Activated CD4-positive, CD25-positive, alpha-beta regulatory T cell treated with anti-CD3 and anti-CD28 coated beads, Interleukin-2, amount 50 U/mL, for 72 hours (primary cell): ENCODE measurements around the gene MINDY2.
A peak's percentile ranks its signal among the peaks of the same experiment; 100 is the strongest.
"Not testable (repeated sequence)": the region's sequence is repeated elsewhere in the genome, so short reads cannot be mapped to it uniquely, and the experiment has no call there.

Experiments
- DNase-seq: peaks from one replicate; pipeline ENCODE4 v3.0.0; 2021

The MINDY2 gene

DNA sequence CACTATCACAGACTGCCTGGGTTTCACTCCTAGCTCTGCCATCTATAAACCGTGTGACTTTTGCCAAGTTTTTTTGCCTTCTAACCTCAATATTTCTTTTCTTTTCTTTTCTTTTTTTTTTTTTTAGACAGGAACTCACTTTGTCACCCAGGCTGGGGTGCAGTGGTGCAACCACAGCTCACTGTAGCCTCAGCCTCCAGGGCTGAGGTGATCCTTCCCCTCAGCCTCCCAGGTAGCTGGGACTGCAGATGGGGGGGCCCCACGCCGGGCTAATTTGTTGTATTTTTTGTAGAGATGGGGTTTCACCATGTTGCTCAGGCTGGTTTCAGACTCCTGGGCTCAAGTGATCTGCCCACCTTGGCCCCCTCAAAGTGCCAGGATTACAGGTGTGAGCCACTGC lies 18.4 kb upstream of the MINDY2 start:
- no peak for DNase-seq

DNA sequence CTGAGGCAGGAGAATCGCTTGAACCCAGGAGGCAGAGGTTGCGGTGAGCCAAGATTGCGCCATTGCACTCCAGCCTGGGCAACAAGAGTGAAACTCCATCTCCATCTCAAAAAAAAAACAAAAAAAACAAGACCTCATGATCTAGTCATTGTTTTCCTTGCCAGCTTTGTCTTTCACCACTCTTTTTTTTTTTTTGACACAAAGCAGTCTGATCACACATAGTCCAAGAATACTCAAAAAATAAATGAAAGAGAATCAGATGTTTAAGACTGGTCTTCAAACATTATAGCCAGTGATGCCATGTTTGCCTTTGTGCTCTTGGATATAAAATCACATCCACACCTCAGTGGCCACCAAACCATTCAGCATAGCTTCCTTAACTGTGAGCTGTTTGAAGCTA lies 15.8 kb upstream of the MINDY2 start:
- no peak for DNase-seq

DNA sequence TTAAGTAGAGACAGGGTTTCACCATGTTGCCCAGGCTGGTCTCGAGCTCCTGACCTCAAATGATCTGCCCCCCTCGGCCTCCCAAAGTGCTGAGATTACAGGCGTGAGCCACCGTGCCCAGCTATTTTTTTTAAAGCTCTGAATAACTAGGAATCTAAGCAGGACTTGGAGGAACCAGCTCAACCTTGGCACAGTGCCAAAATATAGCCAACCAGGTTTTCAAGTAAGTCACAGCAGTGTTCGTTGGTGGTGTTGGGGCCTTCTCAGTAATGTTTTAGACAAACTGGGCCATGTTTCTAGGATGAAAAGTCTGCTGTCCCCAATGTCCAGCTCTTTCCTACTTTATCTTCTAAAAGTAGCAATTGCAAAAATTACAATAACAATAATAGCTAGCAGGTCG lies 15.1 kb upstream of the MINDY2 start:
- DNase-seq, result no peak

DNA sequence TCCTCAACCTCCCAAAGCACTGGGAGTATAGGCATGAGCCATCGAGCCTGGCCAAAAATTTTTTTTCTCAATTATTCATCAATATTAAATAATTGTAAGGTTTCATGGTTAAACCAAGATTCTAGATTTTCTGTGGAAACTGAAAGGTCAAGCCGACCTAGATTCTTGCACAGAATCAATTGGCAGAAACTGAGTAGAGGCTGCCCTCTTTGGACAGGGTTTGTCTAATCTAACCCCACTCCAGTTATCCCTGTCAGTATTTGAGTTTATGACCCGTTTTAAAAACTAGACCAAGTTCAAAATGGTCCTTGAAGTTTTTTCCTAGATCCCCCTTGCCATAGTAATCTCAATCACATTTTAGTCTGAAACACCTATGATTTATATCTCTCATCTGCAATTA lies 13.0 kb upstream of the MINDY2 start:
- DNase-seq, result no peak

DNA sequence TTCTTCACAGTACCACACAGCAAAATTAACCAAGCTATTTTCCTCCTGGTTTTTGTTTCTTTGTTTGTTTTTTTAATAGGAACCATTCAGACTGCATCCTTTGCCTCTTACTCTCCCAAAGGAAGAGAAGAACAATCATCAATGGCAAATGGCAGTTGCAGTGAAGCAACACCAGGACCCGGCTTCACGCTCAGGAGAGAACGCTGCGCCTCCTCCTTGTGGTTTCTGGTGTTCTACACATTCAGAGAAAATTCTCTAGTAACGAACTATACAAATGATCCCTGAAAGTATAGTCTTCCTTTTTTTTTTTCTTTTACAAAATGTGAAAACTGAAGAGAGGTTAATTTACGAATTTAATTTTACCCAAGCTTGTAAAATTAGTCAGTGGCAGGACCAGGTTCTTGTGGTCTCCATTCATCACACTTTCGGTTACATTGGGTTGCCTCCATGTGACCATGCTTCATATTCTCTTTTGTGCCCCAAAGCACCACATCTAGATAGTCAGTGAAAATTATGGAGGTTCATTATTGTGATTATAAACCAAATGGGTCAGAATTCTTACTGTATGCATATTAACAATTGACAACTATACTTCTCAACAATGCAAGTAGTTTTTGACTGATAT lies 10.6 kb upstream of the MINDY2 start:
- no peak for DNase-seq

DNA sequence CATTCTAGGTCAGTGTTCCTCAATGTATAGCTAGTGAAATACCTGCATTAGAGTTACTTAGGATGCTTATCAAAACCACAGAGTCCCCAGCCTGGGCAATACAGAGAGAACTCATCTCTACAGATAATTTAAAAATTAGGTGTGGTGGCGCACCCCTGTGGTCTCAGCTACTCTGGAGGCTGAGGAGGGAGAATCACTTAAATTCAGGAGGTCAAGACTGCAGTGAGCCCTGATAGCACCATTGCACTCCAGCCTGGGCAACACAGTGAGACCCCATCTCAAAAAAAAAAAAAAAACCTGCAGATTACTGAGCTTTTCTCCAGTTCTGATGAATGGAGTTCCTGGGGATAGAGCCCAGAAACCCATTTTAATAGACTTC lies 10.1 kb upstream of the MINDY2 start:
- DNase-seq, result no peak

DNA sequence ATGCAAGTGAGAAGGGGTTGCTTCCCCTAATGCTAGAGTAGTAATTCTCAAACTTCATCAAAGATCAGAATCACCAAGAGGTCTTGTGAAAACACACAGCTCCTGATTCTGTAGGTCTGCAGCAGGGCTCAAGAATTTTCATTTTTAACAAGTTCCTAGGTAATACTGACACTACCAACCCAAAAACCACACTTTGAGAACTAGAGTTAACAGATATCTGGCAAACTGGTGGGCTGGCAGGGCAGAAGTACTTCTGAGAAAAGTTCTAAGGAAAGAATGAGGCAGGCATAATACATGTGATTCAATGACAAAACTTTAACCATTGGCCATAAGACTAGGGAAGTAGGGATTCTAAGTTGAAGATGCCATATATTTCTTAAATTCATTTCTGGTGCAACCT lies 8.8 kb upstream of the MINDY2 start:
- no peak for DNase-seq

DNA sequence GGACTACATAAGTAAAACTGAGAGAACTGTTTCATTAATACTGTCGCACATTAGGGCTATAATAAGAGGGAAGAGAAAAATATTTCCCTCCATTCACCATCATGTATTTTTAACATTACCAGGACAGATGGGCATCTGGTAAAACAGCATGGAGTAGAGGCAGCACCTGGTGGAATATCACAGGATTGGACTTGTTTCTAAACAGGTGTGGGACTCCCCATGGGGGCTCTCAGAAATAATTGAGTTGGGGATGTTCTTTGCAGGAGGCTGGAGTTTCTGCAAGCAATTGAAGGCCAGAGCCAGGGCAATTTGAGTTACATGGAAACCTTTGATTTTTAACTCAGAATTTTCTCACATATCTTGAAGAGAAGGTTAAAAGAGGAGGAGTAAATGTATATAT lies 8.4 kb upstream of the MINDY2 start:
- no peak for DNase-seq

DNA sequence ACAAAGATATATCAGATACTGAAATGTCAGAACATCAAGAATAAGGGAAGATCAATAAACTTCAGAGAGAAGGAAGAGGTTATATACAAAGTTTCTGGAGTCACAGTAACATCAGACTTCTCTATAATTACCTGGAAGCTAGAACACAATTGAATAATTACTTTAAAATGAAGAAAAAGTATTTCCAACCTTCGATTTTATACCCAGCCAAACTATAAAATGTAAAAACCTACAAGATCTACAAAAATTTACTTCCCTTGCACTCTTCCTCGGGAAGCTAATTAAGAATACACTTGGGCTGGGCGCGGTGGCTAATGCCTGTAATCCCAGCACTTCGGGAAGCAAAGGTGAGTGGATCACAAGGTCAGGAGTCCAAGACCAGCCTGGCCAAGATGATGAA lies 6.6 kb upstream of the MINDY2 start:
- no peak for DNase-seq

DNA sequence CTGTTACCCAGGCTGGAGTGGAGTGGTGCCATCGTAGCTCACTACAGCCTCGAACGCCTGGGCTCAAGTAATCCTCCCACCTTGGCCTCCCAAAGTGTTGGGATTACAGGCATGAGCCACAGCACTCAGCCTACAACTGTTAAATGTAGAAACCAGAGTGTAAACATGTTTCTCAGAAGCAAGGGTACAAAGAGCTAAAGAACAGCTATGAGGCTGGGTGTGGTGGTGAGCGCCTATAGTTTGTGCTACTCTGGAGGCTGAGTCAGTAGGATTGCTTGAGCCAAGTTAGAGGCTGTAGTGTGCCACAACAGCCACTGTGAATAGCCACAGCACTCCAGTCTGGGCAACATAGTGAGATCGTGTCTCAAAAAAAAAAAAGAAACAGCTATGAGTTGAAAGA lies 4.8 kb upstream of the MINDY2 start:
- DNase-seq, result no peak

DNA sequence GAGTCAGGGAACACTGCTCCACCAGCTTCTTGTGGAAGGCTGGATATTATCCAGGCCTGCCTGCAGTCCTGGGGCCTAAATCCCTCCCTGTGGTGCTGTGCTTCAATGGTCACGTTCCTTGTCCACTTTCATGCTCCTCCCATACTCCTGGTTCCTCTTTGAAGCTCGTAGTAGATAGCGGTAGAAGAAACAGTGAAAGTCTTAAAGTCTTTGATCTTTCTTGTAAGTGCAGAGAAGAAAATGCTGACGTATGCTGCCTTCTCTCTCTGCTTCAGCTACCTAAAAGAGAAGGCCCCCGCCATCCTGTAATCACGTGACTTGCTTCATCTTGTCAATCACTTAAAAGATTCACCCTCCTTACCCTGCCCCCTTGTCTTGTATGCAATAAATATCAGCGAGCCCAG lies 2.5 kb upstream of the MINDY2 start:
- DNase-seq, result not testable (repeated sequence)

DNA sequence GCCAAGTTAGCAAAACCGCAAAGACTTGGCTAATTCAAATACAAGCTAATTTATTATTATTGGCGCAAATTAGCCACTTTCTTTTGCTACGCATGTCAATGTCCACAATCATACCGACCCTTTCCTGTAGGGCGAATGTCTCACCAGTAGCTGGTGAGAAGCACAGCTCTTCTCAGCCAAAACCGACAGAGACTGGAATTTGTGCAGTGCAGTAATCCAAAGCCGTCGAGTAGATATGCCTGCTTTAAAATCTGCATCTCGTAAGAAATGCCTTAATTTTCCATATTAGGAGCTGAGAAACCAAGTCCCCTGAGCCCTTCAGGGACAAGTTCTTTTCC lies 614 bp upstream of the MINDY2 start:
- no peak for DNase-seq

DNA sequence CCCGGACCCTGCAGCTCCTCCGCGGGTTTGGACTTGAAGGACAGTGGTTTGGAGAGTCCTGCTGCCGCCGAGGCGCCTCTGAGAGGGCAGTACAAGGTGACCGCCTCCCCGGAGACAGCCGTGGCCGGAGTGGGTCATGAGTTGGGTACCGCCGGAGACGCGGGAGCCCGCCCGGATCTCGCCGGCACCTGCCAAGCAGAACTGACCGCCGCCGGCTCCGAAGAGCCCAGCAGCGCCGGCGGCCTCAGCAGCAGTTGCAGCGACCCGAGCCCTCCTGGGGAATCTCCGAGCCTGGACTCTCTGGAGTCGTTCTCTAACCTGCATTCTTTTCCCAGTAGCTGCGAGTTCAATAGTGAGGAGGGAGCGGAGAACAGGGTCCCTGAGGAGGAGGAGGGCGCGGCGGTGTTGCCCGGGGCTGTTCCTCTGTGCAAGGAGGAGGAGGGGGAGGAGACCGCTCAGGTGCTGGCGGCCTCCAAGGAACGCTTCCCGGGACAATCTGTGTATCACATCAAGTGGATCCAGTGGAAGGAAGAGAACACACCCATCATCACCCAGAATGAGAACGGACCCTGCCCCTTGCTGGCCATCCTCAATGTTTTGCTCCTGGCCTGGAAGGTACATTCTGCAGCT lies 634 bp downstream of the MINDY2 start:
- peak; percentile 50 for DNase-seq

DNA sequence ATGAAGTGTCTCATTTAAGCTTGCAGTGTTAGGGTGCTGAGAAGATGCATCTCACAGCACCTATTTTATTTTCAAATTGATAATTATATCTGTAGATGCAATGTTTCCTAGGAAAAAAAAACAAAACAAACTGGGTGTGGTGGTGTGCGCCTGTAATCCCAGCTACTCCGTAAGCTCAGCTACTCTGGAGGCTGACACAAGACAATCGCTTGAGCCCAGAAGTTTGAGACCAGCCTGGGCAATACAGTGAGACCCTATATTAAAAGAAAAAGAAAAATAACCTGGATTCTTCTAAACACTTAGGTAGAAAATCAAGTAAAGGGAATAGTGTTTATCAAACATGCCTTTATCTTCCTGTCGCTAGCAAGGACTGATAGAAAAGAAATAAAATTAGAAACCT lies 1.9 kb downstream of the MINDY2 start:
- DNase-seq, result no peak

DNA sequence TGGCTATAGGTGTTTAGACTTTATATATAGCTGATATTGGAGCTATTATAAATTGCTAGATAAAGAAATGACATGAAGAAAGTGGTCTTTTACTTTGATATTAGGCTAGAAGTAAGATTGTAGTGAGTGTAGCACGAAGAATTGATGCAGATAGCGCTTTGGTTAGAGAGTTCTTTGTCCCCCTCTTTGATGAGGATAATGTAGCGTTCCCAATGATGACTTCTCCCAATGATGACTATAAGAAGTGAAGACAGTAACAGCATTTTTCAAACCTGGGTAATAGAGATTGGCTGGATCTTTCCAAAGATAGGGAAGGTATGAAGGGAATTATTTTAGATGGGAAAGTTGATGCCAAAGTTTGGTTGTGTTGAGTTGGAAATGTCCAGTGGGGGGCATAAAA lies 4.3 kb downstream of the MINDY2 start:
- no peak for DNase-seq

DNA sequence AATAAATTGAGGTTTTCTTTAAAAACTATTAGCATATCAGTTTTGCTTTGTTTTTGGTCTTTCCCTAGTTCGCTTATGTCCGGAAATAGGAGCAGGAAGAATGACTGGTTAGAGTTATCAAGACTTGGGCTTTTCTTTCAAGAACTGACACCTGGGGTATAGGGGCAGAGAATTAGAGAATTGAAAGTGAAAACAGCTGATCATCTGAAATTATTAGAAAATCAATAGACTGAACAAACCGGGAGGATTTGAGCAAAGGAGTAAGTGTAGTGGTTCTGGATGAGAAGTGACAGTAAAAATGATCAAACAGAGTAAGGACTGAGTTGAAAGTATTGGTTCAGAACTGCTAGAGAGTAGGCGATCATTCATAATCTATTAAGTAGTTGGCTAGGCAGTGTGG lies 6.0 kb downstream of the MINDY2 start:
- DNase-seq, result no peak

DNA sequence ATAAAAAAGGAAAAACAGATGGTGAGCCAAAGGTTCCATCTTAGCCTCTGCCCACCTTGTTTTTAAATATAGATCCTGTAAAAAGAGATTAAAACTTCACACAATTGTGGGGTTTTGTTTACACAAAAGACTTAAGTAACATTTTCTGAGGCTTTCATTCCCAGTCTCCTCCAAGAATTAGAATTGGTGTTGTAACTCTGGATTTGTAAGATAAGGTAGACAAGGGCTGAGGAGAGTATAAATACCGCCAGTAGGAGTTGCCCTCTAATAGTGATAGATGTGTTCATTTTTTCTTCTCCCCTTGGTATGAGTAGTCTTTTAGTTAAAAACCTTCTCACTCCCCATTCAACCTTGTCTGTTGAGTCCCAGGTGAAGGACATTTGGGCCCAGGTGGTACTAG lies 8.5 kb downstream of the MINDY2 start:
- no peak for DNase-seq

DNA sequence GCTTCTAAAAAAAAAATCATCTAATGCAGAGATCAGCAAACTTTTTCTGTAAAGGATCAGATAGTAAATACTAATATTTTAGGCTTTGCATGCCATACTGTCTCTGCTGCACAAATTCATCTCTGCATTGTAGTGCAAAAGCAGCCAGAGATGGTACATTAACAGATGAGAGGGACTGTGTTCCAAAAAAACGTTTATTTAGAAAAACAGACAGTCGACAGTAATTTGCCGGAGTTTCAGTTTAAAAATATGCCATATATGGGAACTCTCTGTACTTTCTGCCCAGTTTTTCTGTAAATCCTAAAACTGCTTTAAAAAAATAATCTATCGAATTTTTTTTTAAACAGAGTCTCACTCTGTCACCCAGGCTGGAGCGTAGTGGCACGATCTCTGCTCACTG lies 14.3 kb downstream of the MINDY2 start:
- no peak for DNase-seq

DNA sequence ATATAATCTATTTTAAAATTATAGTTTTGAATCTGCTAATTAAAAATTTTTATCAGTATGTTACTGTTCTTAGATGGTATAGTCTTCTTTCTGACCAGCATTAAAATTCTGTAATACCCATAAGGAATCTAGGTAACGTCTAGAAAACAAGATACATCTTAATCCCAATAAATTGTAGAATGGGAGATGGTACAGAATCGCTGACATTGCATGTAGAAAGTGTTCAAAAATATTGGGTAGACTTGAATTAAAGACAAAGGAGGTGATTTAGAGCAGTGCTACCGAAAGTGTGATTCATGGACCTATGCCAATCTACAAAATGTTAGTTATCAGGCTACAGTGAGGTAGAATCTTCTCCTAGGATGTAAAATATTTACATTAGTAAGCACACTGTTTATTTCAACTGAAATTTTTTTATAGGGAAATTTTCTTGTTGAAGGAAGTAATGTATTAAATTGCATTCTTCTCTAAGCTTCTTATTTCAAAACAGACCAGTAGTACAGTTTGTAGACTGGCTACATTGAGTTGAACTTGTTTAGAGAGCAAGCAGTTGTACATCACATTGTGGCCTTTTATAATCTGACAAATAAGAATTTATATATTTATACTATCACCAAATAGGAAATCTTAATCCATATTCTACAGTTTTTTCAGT lies 17.1 kb downstream of the MINDY2 start:
- no peak for DNase-seq

DNA sequence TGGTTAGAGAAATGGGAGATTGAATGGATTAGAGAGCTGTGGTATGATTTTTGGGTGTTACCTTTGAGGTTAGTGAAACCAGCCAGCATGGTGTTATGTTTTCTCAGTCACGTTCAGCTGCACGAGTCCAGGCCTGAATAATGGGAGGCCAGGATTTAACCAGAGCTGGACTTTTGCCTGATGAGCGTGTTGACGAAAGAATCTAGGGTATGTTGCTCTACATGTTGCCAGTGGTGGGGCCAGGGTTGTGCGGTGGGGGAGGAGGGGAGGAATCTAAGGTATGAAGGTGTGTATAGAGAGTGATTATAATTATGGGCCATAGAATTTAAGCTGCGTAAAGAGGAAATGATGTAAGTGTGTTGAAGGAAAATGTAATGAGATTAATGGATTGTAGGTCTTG lies 22.8 kb downstream of the MINDY2 start:
- no peak for DNase-seq

DNA sequence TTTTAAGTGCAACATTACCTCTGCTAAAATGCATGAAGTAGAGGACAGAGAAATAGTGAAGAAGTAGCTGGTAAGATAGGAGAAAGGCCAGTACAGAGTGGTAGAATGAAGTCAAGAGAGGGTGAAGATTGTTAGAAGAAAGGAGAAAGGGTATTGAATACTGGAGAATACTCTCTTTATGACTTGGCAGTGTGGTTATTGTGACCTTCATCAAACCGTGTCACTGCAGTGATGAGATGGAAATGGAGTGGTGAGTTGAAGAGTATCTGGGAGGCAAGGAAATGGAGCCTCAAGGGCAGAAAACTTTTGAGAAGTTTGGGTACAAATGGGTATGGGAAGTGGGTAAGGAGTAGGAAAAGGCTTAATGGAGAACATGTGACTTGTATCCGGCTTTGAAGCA lies 24.7 kb downstream of the MINDY2 start:
- no peak for DNase-seq

DNA sequence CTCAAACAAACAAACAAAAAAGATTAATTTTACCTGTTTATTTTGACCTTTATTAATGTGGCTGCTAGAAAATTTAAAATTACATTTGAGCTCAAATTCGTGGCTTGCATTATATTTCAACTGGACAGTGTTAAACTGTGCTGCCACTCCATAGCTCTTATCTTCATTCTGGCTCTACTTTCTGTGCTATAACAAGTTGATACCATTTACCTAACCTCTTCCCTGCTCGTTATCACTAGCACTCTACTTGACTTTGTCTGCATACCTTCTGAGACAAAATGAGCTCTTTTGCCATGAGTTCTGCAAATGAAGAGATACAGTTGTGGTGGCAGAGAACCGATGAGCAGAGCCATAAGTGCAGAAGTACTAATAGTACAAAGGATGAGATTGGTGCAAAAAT lies 26.4 kb downstream of the MINDY2 start:
- no peak for DNase-seq

DNA sequence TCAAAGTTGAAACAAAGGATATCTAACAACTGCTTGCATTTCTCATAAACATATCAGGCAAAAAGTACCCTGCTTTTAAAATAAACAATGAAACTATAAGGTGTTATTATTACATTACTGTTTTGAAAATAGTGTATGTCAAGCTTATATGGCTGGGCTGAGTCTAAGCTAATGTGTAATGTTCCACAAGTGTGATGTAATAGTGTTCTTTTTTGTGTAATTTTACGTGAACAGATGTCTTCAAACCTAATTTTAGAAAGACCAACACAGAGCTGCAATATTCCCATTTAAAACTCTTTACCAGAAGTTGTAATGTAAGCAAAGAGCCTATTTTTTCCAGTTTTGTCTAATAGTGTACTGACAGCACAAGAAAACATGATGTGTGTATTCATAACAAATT lies 34.0 kb downstream of the MINDY2 start:
- no peak for DNase-seq

DNA sequence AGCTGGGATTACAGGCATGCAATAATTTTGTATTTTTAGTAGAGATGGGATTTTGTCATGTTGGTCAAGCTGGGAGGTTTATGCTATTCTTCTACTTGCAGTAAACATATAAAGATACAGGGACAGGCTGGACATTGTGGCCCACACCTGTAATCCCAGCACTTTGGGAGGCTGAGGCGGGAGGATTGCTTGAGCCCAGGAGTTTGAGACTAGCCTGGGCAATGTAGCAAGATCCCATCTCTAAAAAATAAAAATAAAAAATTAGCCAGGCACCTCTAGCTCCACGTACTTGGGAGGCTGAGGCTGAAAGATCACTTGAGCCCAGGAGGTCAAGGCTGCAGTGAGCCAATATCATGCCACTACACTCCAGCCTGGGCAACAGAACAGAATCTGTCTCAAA lies 52.2 kb downstream of the MINDY2 start:
- not testable (repeated sequence) for DNase-seq

DNA sequence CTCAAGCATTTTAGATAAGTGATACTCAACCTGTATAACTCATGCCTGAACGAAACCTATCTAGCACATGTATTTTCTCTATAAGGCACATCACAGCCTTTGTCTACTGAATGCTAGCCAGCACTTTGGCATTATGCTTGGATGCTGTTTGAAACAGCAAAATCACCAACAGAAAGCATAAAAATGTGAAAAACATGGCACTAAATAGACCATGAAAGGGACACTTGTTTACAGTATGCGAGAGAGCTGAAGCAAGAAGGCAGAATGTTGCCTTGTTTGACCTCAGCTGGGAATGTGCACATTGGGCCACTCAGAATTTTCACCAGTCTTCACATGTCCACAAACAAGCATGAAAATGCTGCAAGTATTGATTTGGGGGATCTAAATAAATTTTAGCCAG lies 59.5 kb downstream of the MINDY2 start:
- no peak for DNase-seq
